HG03432 (cell line): ENCODE data around the gene DDX49.

Source experiments
- ATAC-seq: cut with Tn5 transposase; IDR thresholded peaks from one replicate; pipeline ENCODE4 v1.9.1; 2021; ENCODE audit warnings: mild to moderate bottlenecking, moderate library complexity; ENCODE audit not compliant: unreplicated experiment

Gene DDX49

DNA sequence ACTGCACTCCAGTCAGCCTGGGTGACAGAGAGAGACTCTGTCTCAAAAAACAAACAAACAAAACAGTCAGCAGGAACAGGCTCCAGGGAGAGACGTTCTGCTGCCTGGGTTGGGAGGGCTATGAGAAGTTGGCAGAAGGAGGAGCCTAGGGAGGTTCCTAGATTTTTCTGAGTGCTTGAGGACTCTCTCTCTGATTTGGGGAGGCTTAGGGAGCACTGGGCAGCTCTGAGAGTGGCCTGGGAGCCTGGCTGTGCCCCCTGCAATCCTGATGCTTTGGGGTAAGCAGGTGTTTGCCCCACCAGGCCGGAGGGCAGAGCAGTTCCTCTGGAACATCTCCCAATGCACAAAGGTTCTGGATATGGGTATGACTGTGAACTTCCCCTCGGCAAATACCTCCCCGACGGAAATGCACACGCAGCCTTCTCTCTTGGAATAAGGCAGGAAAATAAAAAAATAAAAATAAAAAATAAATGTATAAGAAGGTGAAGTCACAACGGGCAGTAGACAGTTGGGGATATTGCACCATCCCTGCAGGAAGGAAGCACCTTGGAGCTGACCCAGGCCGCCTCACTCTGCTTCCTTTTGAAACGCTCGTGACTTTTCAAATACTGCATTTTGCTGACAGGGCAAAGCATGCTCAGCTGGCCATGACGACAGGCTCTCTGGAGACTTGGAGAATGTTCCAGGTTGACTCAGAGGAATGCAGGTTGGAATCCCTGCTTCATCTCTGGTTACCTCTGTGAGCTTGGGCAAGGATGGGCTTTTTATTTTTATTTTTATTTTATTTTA is 48.0 kb downstream of the DDX49 start:
- no peak for ATAC-seq

GRCh38 chr19:18969931-18970659 is 50.6 kb downstream of the DDX49 start:
- ATAC-seq: no peak

GRCh38 chr19:18972301-18972811 is 52.8 kb downstream of the DDX49 start:
- no peak for ATAC-seq

GRCh38 chr19:18972851-18973250 is 53.3 kb downstream of the DDX49 start:
- no peak for ATAC-seq

GRCh38 chr19:18975011-18975410 is 55.5 kb downstream of the DDX49 start:
- no peak for ATAC-seq

DNA sequence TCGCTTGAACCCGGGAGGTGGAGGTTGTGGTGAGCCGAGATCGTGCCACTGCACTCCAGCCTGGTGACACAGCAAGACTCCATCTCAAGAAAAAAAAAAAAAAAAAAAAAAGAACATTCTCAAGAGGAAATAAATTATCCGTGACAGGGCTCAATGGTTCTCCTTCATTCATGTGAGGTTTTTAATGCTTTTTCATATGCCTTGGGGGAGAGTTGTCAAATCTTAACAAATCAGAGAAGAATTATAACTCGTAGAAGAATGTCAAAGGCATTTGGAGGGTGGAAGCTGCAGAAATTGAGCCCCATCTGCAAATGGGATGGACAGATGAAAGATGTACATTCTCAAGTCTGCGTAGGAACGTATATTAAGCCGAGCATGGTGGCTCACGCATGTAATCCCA is 56.4 kb downstream of the DDX49 start:
- ATAC-seq: no peak
